ENCODE data around the gene FRMD5. TPM values are rescaled to one million over a fixed set of nuclear protein-coding genes. Genes with fewer than 3 reads are reported as not detected.

The FRMD5 gene
- total RNA-seq, 2 donors from 2014 or later: 25.5 to 52.3 TPM

DNA sequence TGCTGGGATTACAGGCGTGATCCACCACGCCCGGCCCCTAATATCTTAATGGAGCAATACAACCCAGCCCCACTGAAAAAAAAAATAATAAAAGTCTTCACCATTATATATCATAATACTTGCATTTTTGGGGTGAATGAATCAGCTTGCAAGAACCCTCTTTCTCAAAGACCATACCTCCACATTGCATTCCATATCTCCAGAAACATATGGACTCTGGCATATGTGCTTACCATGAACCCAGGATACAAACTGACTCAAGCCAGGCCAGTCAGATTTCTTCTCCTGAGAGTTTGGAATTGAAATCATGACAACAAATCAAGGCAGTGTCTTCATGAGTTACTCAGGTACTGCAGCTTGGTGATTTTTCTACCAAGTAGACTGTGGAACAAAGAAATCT is 101.2 kb downstream of the FRMD5 start:
- Histone ChIP-seq H3K27me3 (no peaks in the 10 kb centered on the region), H3K9me3 (no peaks in the 10 kb centered on the region), H3K4me1 (no peaks in the 10 kb centered on the region), H3K27ac (no peak overlapping the region), H3K4me3 (no peak overlapping the region), H3K36me3 (no peaks in the 10 kb centered on the region)
- TF ChIP-seq, protein P1, sequence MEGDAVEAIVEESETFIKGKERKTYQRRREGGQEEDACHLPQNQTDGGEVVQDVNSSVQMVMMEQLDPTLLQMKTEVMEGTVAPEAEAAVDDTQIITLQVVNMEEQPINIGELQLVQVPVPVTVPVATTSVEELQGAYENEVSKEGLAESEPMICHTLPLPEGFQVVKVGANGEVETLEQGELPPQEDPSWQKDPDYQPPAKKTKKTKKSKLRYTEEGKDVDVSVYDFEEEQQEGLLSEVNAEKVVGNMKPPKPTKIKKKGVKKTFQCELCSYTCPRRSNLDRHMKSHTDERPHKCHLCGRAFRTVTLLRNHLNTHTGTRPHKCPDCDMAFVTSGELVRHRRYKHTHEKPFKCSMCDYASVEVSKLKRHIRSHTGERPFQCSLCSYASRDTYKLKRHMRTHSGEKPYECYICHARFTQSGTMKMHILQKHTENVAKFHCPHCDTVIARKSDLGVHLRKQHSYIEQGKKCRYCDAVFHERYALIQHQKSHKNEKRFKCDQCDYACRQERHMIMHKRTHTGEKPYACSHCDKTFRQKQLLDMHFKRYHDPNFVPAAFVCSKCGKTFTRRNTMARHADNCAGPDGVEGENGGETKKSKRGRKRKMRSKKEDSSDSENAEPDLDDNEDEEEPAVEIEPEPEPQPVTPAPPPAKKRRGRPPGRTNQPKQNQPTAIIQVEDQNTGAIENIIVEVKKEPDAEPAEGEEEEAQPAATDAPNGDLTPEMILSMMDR (IDR thresholded peaks at IDR 0.05): no peak
- DNase-seq (ENCODE audit: low spot score): no peak

- no peak for DNase-seq (ENCODE audit: low spot score)
Observed at GRCh38 chr15:44092221-44092620, 102.8 kb downstream of the FRMD5 start.

DNA sequence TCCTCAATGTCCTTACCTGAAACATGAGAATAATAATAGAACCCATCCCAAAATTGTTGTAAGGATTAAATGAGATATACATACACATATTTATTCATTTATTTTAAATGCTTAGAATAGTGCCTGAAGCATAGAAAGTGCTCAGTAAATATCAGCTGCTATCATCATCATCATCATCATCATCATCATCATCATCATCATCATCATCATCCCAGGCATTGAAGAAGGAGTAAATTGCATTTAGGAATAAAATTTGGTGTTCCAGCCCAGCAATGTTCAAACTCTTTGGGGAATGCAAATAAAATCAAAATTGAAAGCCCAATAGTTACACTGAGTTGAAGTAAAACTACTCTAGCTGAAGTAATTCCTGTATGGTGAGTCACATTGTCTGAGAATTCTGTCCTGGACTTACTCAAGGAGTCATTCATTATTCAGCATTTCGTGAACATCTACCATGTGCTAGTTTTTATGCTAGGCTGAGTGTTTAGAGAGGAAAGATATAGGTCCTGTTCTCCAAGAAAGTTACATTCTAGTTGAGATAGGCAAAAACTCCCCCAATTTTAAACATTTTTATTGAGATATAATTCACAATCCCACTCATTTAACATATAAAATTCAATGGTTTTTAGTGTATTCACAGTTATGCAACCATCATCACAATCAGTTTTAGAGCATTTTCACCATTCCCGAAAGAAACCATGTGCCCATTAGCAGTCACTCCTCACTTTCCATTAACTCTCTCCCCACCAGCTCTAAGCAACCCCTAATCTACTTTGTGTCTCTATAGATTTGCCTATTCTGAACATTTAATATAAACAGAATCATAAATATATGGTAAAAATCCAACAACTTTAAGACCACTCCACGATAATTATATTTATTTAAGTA is 107.2 kb downstream of the FRMD5 start:
- H3K36me3 ChIP-seq: no peaks in the 10 kb centered on the region
- no peak for DNase-seq (ENCODE audit: low spot score)
- H3K4me3 ChIP-seq: no peak overlapping the region

More at GRCh38 chr15:44092221-44092620, 102.8 kb downstream of the FRMD5 start:
- H3K4me3 ChIP-seq: no peak overlapping the region
- H3K27ac ChIP-seq: no peak overlapping the region
- TF ChIP-seq, protein P1 (IDR thresholded peaks at IDR 0.05): no peak
- no peaks in the 10 kb centered on the region for H3K4me1 ChIP-seq
- H3K9me3 ChIP-seq: no peaks in the 10 kb centered on the region
- no peaks in the 10 kb centered on the region for H3K27me3 ChIP-seq
- H3K36me3 ChIP-seq: no peaks in the 10 kb centered on the region

GRCh38 chr15:44084770-44085169 is 110.3 kb downstream of the FRMD5 start:
- H3K9me3 ChIP-seq: no peaks in the 10 kb centered on the region
- TF ChIP-seq, protein P1 (IDR thresholded peaks at IDR 0.05): no peak
- H3K36me3 ChIP-seq: no peaks in the 10 kb centered on the region
- no peak overlapping the region for H3K4me3 ChIP-seq
- DNase-seq (ENCODE audit: low spot score): no peak
- no peaks in the 10 kb centered on the region for H3K4me1 ChIP-seq
- no peaks in the 10 kb centered on the region for H3K27me3 ChIP-seq
- H3K27ac ChIP-seq: no peak overlapping the region

More for the DNA sequence above, 107.2 kb downstream of the FRMD5 start:
- TF ChIP-seq, protein P1 (IDR thresholded peaks at IDR 0.05): no peak
- Histone ChIP-seq H3K9me3 (no peaks in the 10 kb centered on the region), H3K4me1 (no peaks in the 10 kb centered on the region), H3K27ac (no peak overlapping the region), H3K27me3 (no peaks in the 10 kb centered on the region)

DNA sequence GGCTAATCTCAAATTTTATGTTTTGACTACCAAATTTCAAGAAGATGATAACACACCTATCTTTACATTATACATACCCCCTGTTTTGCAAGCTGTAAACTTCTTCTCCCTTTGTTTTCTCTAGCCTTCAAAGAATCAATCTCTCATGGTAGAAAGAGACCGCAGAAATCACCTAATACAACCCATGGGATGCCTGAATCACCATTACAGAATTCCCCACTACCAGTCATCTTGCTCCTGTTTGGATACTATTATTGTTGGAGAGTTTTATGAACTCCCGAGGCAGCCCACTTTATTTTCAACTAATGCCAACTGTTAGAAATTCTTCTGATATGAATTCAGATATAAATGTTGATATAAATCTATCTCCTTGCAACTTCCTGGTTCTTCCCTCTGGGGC is 110.9 kb downstream of the FRMD5 start:
- no peaks in the 10 kb centered on the region for H3K4me1 ChIP-seq
- no peak overlapping the region for H3K4me3 ChIP-seq
- TF ChIP-seq, protein P1 (IDR thresholded peaks at IDR 0.05): no peak
- no peaks in the 10 kb centered on the region for H3K27me3 ChIP-seq
- no peaks in the 10 kb centered on the region for H3K36me3 ChIP-seq
- no peaks in the 10 kb centered on the region for H3K9me3 ChIP-seq
- H3K27ac ChIP-seq: no peak overlapping the region
- no peak for DNase-seq (ENCODE audit: low spot score)

Data from right atrium auricular region (tissue), 2 donors.